A549 (cell line): ENCODE data around the gene CPT1B.

Experiments used
- JUN ChIP-seq, 2 experiments: fragments of >200 bp; sonication (Bioruptor Twin); formaldehyde crosslinking; IDR thresholded peaks; 2 replicates in 1 of 2; 3 replicates in 1 of 2; pipeline ENCODE4 v1.6.1; 2016 to 2017
- KDM5A ChIP-seq: fragments of 200-600 bp; sonication (generic); IDR thresholded peaks from 2 replicates; pipeline ENCODE4 v1.6.1; 2016; ENCODE audit warnings: antibody characterized with exemption, mild to moderate bottlenecking
- TF ChIP-seq, protein P1 (sequence below): fragments of >200 bp; sonication (Bioruptor Twin); formaldehyde crosslinking; IDR thresholded peaks from 3 replicates; pipeline ENCODE4 v1.5.1; 2016

- TF ChIP-seq, protein P1, sequence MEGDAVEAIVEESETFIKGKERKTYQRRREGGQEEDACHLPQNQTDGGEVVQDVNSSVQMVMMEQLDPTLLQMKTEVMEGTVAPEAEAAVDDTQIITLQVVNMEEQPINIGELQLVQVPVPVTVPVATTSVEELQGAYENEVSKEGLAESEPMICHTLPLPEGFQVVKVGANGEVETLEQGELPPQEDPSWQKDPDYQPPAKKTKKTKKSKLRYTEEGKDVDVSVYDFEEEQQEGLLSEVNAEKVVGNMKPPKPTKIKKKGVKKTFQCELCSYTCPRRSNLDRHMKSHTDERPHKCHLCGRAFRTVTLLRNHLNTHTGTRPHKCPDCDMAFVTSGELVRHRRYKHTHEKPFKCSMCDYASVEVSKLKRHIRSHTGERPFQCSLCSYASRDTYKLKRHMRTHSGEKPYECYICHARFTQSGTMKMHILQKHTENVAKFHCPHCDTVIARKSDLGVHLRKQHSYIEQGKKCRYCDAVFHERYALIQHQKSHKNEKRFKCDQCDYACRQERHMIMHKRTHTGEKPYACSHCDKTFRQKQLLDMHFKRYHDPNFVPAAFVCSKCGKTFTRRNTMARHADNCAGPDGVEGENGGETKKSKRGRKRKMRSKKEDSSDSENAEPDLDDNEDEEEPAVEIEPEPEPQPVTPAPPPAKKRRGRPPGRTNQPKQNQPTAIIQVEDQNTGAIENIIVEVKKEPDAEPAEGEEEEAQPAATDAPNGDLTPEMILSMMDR, result no peak
- no peak for TF ChIP-seq KDM5A
- no peak for TF ChIP-seq JUN (IDR thresholded peaks at IDR 0.05)
Observed at GRCh38 chr22:50546326-50547262, 31.6 kb downstream of the CPT1B start.
